ENCODE results near the gene LYPD4.

LYPD4 gene

GRCh38 chr19:41821003-41821735 is 23.3 kb downstream of the LYPD4 start:
- Histone ChIP-seq H3K27me3 (ENCODE audit: control insufficient read depth, insufficient read depth, low read length, poor library complexity, severe bottlenecking) (peaks cover 3% of the 10 kb centered on the region), H3K9me3 (ENCODE audit: control insufficient read depth, low read length) (no peaks in the 10 kb centered on the region), H3K4me3 (ENCODE audit: insufficient read depth, low read depth, low read length) (no peak overlapping the region), H3K4me1 (ENCODE audit: control insufficient read depth, insufficient read depth, low read length) (no peaks in the 10 kb centered on the region), H3K36me3 (ENCODE audit: control insufficient read depth, insufficient read depth, low read length) (no peaks in the 10 kb centered on the region), H3K27ac (ENCODE audit: insufficient read depth, low read depth, low read length, poor library complexity, severe bottlenecking) (no peak overlapping the region)
- 44 to 45% methylated on average over 12 of the region's 12 CpGs for WGBS, 2 experiments

DNA sequence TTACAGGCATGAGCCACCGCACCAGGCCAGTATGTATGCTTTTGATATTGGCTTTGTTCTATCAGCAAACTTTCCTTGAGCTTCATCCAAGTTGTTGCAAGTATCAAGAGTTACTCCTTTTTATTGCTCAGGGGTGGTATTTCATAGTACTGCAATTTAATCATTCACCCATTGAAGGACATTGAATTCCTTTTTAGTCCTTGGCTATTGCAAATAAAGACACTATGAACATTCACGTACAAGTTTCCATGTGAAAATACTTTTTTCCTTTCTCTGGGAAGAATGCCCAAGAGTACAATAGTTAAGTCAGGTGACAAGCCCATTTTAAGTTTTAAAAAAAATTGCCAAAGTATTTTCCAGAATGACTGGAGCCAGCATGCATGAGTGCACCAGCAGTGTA is 27.7 kb downstream of the LYPD4 start:
- Histone ChIP-seq H3K4me3 (ENCODE audit: insufficient read depth, low read depth, low read length) (no peak overlapping the region), H3K27me3 (ENCODE audit: control insufficient read depth, insufficient read depth, low read length, poor library complexity, severe bottlenecking) (no peaks in the 10 kb centered on the region), H3K9me3 (ENCODE audit: control insufficient read depth, low read length) (no peaks in the 10 kb centered on the region), H3K4me1 (ENCODE audit: control insufficient read depth, insufficient read depth, low read length) (no peaks in the 10 kb centered on the region), H3K27ac (ENCODE audit: insufficient read depth, low read depth, low read length, poor library complexity, severe bottlenecking) (no peak overlapping the region), H3K36me3 (ENCODE audit: control insufficient read depth, insufficient read depth, low read length) (no peaks in the 10 kb centered on the region)
- 91 to 95% methylated on average over 2 of the region's 2 CpGs for WGBS, 2 experiments

- WGBS, 2 experiments = 63 to 79% methylated on average over 1 to 2 of the region's 4 CpGs
- Histone ChIP-seq H3K27ac (ENCODE audit: insufficient read depth, low read depth, low read length, poor library complexity, severe bottlenecking) (no peak overlapping the region), H3K4me3 (ENCODE audit: insufficient read depth, low read depth, low read length) (no peak overlapping the region), H3K27me3 (ENCODE audit: control insufficient read depth, insufficient read depth, low read length, poor library complexity, severe bottlenecking) (no peaks in the 10 kb centered on the region), H3K4me1 (ENCODE audit: control insufficient read depth, insufficient read depth, low read length) (no peaks in the 10 kb centered on the region), H3K9me3 (ENCODE audit: control insufficient read depth, low read length) (no peaks in the 10 kb centered on the region), H3K36me3 (ENCODE audit: control insufficient read depth, insufficient read depth, low read length) (no peaks in the 10 kb centered on the region)
Observed at GRCh38 chr19:41815301-41815700, 29.2 kb downstream of the LYPD4 start.

- no peaks in the 10 kb centered on the region for H3K4me1 ChIP-seq (ENCODE audit: control insufficient read depth, insufficient read depth, low read length)
- no peak overlapping the region for H3K27ac ChIP-seq (ENCODE audit: insufficient read depth, low read depth, low read length, poor library complexity, severe bottlenecking)
- no peaks in the 10 kb centered on the region for H3K9me3 ChIP-seq (ENCODE audit: control insufficient read depth, low read length)
- no peak overlapping the region for H3K4me3 ChIP-seq (ENCODE audit: insufficient read depth, low read depth, low read length)
- 51 to 55% methylated on average over 4 of the region's 4 CpGs for WGBS, 2 experiments
- H3K27me3 ChIP-seq (ENCODE audit: control insufficient read depth, insufficient read depth, low read length, poor library complexity, severe bottlenecking) = no peaks in the 10 kb centered on the region
- no peaks in the 10 kb centered on the region for H3K36me3 ChIP-seq (ENCODE audit: control insufficient read depth, insufficient read depth, low read length)
Observed at GRCh38 chr19:41813911-41814310, 30.6 kb downstream of the LYPD4 start.

DNA sequence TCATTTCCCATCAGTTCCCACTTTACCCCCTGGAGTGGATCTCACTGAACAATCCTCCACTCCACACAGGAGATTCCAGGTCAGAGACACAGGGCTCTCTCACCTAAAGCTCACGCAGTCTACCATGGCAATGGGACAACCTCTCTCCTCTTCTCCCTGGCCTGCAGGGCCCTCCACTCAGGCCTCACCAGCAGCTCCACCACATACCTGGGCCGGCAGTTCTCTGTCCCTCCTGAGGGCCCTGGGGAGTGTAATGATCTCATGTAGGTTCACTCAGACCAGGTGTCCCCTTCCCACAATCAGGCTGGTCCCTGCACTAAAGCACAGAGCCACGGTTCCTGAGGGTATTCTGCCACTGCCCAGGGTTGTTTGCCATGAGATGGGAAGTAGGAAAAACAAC is 32.5 kb downstream of the LYPD4 start:
- 60 to 78% methylated on average over 3 of the region's 3 CpGs for WGBS, 2 experiments
- Histone ChIP-seq H3K4me1 (ENCODE audit: control insufficient read depth, insufficient read depth, low read length) (no peaks in the 10 kb centered on the region), H3K9me3 (ENCODE audit: control insufficient read depth, low read length) (no peaks in the 10 kb centered on the region), H3K27ac (ENCODE audit: insufficient read depth, low read depth, low read length, poor library complexity, severe bottlenecking) (no peak overlapping the region), H3K27me3 (ENCODE audit: control insufficient read depth, insufficient read depth, low read length, poor library complexity, severe bottlenecking) (no peaks in the 10 kb centered on the region), H3K36me3 (ENCODE audit: control insufficient read depth, insufficient read depth, low read length) (no peaks in the 10 kb centered on the region), H3K4me3 (ENCODE audit: insufficient read depth, low read depth, low read length) (no peak overlapping the region)

DNA sequence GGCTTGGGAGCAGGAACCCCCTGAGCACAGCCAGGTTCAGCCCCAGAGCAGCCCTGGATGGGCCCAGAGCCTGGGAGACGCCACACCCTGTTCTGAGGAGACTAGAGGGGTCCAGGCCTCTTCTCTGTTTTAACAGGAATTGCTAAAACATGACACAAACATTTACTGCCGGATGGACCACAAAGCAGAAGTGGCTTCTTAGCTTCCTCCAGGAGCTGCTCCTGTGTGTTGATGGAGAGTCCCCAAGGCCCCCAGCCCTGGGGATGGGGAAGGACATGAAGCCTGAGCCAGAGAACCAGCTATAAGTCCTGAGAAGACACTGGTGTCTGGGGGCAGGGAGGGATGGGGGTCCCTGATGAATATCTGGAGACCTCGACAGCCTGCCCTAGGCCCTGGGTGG is 33.4 kb downstream of the LYPD4 start:
- Histone ChIP-seq H3K27me3 (ENCODE audit: control insufficient read depth, insufficient read depth, low read length, poor library complexity, severe bottlenecking) (no peaks in the 10 kb centered on the region), H3K4me1 (ENCODE audit: control insufficient read depth, insufficient read depth, low read length) (no peaks in the 10 kb centered on the region), H3K9me3 (ENCODE audit: control insufficient read depth, low read length) (no peaks in the 10 kb centered on the region), H3K36me3 (ENCODE audit: control insufficient read depth, insufficient read depth, low read length) (no peaks in the 10 kb centered on the region), H3K4me3 (ENCODE audit: insufficient read depth, low read depth, low read length) (no peak overlapping the region), H3K27ac (ENCODE audit: insufficient read depth, low read depth, low read length, poor library complexity, severe bottlenecking) (no peak overlapping the region)
- WGBS, 2 experiments = 70 to 76% methylated on average over 3 of the region's 3 CpGs

DNA sequence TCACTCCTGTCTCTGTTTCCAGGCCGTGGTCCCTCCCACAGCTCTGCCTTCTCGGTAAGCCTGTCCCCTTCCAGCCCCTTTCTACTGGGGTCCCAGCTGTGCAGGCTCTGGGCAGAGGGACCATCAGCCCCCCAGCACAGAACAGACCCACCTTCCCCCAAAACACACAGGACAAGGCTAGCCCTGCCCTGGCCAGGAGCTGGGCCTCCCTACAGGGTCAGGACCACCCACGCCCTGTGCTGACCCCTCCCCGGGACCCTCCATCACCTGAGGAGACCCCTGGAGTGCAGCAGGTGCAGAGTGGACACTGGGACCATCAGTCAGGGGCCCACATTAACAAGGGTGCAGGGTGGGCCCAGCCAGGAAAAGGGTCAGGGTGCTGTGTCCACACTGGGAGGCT is 34.2 kb downstream of the LYPD4 start:
- Histone ChIP-seq H3K4me3 (ENCODE audit: insufficient read depth, low read depth, low read length) (no peak overlapping the region), H3K36me3 (ENCODE audit: control insufficient read depth, insufficient read depth, low read length) (no peaks in the 10 kb centered on the region), H3K9me3 (ENCODE audit: control insufficient read depth, low read length) (no peaks in the 10 kb centered on the region), H3K27ac (ENCODE audit: insufficient read depth, low read depth, low read length, poor library complexity, severe bottlenecking) (no peak overlapping the region), H3K4me1 (ENCODE audit: control insufficient read depth, insufficient read depth, low read length) (no peaks in the 10 kb centered on the region), H3K27me3 (ENCODE audit: control insufficient read depth, insufficient read depth, low read length, poor library complexity, severe bottlenecking) (no peaks in the 10 kb centered on the region)
- WGBS, 2 experiments = 81 to 83% methylated on average over 4 of the region's 4 CpGs

- Histone ChIP-seq H3K27ac (ENCODE audit: insufficient read depth, low read depth, low read length, poor library complexity, severe bottlenecking) (no peak overlapping the region), H3K4me1 (ENCODE audit: control insufficient read depth, insufficient read depth, low read length) (no peaks in the 10 kb centered on the region), H3K27me3 (ENCODE audit: control insufficient read depth, insufficient read depth, low read length, poor library complexity, severe bottlenecking) (no peaks in the 10 kb centered on the region), H3K4me3 (ENCODE audit: insufficient read depth, low read depth, low read length) (no peak overlapping the region), H3K36me3 (ENCODE audit: control insufficient read depth, insufficient read depth, low read length) (no peaks in the 10 kb centered on the region), H3K9me3 (ENCODE audit: control insufficient read depth, low read length) (no peaks in the 10 kb centered on the region)
- WGBS, 2 experiments = 81 to 83% methylated on average over 15 to 16 of the region's 16 CpGs
Observed at GRCh38 chr19:41808663-41809566, 35.6 kb downstream of the LYPD4 start.

GRCh38 chr19:41807176-41807575 is 37.3 kb downstream of the LYPD4 start:
- 89 to 90% methylated on average over 3 of the region's 3 CpGs for WGBS, 2 experiments
- H3K9me3 ChIP-seq (ENCODE audit: control insufficient read depth, low read length) = no peaks in the 10 kb centered on the region

DNA sequence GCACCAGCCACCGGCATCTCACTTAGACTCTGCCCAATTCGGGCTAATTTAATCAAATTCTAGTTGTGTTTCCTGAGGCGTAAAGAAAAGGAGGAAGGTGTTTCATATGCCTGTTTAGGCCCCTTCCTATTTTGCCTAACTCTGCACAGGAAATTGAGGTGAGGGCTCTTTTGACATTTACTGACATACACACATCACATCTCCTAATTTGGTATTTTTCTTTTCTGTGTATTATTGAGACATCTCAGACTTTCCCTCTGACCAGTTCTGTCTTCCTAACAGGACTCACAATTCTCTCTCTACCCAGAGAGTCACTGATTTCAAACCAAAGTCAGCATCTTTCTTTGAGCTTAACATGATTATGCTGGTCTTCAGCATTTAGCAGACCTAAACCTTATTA is 40.1 kb downstream of the LYPD4 start:
- no peaks in the 10 kb centered on the region for H3K27me3 ChIP-seq (ENCODE audit: control insufficient read depth, insufficient read depth, low read length, poor library complexity, severe bottlenecking)
- peaks cover 6% of the 10 kb centered on the region for H3K4me1 ChIP-seq (ENCODE audit: control insufficient read depth, insufficient read depth, low read length)
- H3K27ac ChIP-seq (ENCODE audit: insufficient read depth, low read depth, low read length, poor library complexity, severe bottlenecking) = no peak overlapping the region
- no peaks in the 10 kb centered on the region for H3K36me3 ChIP-seq (ENCODE audit: control insufficient read depth, insufficient read depth, low read length)
- no peaks in the 10 kb centered on the region for H3K9me3 ChIP-seq (ENCODE audit: control insufficient read depth, low read length)
- WGBS, 2 experiments = 95 to 96% methylated on average over 3 of the region's 3 CpGs
- no peak overlapping the region for H3K4me3 ChIP-seq (ENCODE audit: insufficient read depth, low read depth, low read length)

More at GRCh38 chr19:41807176-41807575, 37.3 kb downstream of the LYPD4 start:
- Histone ChIP-seq H3K36me3 (ENCODE audit: control insufficient read depth, insufficient read depth, low read length) (no peaks in the 10 kb centered on the region), H3K27ac (ENCODE audit: insufficient read depth, low read depth, low read length, poor library complexity, severe bottlenecking) (no peak overlapping the region), H3K4me3 (ENCODE audit: insufficient read depth, low read depth, low read length) (no peak overlapping the region), H3K27me3 (ENCODE audit: control insufficient read depth, insufficient read depth, low read length, poor library complexity, severe bottlenecking) (no peaks in the 10 kb centered on the region), H3K4me1 (ENCODE audit: control insufficient read depth, insufficient read depth, low read length) (peaks cover 6% of the 10 kb centered on the region)

Measured in ectodermal cell (in vitro differentiated cells).